ENCODE data around the gene TSPEAR. TPM values are rescaled to one million over a fixed set of nuclear protein-coding genes. Genes with fewer than 3 reads are reported as not detected.

TSPEAR gene
- polyA plus RNA-seq, 2 donors = 0.01 to 0.04 TPM

DNA sequence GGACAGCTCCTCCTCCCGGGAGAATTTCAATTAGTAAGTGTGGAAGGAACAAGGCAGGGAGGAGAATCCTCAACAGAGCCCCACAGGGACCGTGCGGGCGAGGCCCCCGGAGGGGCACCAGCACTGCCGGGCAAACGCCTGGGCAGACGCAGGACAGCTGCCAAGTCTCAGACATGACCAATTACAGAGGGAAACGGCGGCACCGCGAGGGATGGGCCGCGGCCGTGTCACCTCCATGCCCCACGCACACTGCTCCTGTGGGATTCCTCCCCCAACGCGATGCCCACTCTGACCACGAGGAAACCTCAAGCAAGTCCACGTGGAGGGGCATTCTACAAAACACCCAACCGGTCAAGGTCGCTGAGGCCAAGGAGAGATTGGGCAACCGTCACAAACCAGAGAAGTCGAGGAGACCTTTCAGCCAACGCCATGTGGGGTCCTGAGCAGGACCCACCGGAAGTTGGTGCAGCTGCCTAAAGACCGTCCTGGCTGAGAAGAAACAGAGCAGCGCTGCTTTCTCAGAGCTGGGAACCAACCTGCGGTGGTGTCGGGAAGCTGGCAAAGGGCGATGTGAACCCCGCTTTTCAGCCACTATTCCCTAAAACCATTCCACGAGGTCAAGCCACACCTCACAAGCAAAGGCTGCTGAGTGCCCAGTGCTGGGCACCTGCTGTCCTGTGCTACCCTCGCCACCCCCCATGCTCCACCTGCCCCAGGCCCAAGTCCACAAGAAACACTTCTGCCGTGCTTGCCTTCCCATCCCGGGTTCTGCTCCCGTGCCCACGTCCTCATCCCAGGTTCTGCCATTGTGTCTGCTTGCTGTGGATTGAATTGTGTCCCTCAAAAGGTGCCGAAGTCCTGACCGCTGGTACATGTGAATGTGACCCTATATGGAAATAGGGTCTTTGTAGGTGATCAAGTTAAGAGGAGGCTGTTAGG, 139.3 kb downstream of the TSPEAR start:
- 93 to 94% methylated on average over 40 of the region's 40 CpGs for WGBS, 2 donors
- Histone ChIP-seq H3K27me3 (ENCODE audit: control insufficient read depth in 1 of 2, insufficient read depth in 2 of 2, low read length in 2 of 2) (no peaks in the 10 kb centered on the region), H3K36me3 (ENCODE audit: control insufficient read depth in 2 of 2, insufficient read depth in 2 of 2, low read length in 1 of 2) (no peaks in the 10 kb centered on the region), H3K9me3 (ENCODE audit: control insufficient read depth in 2 of 2, insufficient read depth in 1 of 2, low read depth in 1 of 2, low read length in 1 of 2) (peaks cover 10 to 13% of the 10 kb centered on the region in 2 donors), H3K4me1 (ENCODE audit: control insufficient read depth in 2 of 2, insufficient read depth in 2 of 2, low read length in 1 of 2) (no peaks in the 10 kb centered on the region), H3K27ac (ENCODE audit: low read depth in 2 of 2, low read length in 1 of 2) (no peak overlapping the region), H3K4me3 (ENCODE audit: low read depth in 1 of 2, low read length in 2 of 2) (no peak overlapping the region)

DNA sequence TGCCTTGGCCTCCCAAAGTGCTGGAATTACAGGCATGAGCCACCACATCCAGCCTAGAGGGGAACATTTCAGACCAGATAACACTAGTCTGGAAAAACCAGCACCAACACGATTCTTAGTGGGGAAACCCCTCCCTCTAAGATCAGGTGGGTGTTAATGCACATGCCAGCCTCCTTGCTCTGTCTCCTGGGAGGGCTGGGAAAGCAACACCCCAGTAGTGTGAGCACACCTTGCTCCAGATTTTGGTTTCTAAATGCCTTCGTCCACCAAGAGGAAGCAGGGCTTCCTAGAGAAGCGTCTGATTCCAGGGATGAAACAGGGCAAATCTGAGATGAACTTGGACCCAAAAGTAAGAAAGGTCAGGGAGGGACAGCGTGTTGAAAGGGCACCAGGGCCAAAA, 140.1 kb downstream of the TSPEAR start:
- Histone ChIP-seq H3K9me3 (ENCODE audit: control insufficient read depth in 2 of 2, insufficient read depth in 1 of 2, low read depth in 1 of 2, low read length in 1 of 2) (peaks cover 10 to 13% of the 10 kb centered on the region in 2 donors), H3K27ac (ENCODE audit: low read depth in 2 of 2, low read length in 1 of 2) (no peak overlapping the region), H3K27me3 (ENCODE audit: control insufficient read depth in 1 of 2, insufficient read depth in 2 of 2, low read length in 2 of 2) (no peaks in the 10 kb centered on the region), H3K36me3 (ENCODE audit: control insufficient read depth in 2 of 2, insufficient read depth in 2 of 2, low read length in 1 of 2) (no peaks in the 10 kb centered on the region), H3K4me1 (ENCODE audit: control insufficient read depth in 2 of 2, insufficient read depth in 2 of 2, low read length in 1 of 2) (no peaks in the 10 kb centered on the region), H3K4me3 (ENCODE audit: low read depth in 1 of 2, low read length in 2 of 2) (no peak overlapping the region)
- WGBS, 2 donors = 70 to 82% methylated on average over 4 of the region's 4 CpGs

DNA sequence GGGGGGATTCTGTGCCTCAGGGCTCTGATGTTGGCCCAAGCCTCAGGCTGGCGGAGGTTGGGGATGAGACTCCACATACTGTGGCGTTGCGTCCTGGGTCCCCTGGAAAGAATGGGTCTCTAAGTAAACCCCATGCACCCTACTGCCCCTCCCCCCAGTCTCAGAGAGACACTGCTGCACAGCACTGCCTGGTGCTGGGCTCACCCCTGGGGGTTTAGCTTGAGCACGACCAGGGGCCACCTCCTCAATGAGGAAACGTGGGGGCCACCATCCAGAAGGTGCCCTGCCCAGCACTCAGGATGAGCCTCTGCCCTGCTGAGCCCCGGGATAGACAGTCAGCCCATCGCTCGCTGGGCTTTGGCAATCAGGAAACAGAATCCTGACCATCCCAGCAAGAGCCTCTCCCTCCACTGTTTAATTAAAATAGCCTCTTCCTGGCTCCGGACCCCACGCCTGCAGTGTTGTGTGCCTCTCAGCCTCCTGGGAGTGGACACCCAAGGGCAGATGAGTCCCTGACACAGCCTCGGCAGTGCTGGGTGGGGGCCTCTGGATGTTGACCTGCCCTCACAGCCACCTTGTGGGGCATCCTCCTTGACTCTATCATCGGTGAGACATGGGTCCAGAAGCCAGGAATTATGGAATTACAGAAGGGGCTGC, 141.4 kb downstream of the TSPEAR start:
- Histone ChIP-seq H3K27ac (ENCODE audit: low read depth in 2 of 2, low read length in 1 of 2) (no peak overlapping the region), H3K36me3 (ENCODE audit: control insufficient read depth in 2 of 2, insufficient read depth in 2 of 2, low read length in 1 of 2) (no peaks in the 10 kb centered on the region), H3K4me1 (ENCODE audit: control insufficient read depth in 2 of 2, insufficient read depth in 2 of 2, low read length in 1 of 2) (no peaks in the 10 kb centered on the region), H3K27me3 (ENCODE audit: control insufficient read depth in 1 of 2, insufficient read depth in 2 of 2, low read length in 2 of 2) (no peaks in the 10 kb centered on the region), H3K9me3 (ENCODE audit: control insufficient read depth in 2 of 2, insufficient read depth in 1 of 2, low read depth in 1 of 2, low read length in 1 of 2) (peaks cover 7 to 10% of the 10 kb centered on the region in 2 donors), H3K4me3 (ENCODE audit: low read depth in 1 of 2, low read length in 2 of 2) (no peak overlapping the region)
- WGBS, 2 donors = 75 to 83% methylated on average over 12 of the region's 12 CpGs

DNA sequence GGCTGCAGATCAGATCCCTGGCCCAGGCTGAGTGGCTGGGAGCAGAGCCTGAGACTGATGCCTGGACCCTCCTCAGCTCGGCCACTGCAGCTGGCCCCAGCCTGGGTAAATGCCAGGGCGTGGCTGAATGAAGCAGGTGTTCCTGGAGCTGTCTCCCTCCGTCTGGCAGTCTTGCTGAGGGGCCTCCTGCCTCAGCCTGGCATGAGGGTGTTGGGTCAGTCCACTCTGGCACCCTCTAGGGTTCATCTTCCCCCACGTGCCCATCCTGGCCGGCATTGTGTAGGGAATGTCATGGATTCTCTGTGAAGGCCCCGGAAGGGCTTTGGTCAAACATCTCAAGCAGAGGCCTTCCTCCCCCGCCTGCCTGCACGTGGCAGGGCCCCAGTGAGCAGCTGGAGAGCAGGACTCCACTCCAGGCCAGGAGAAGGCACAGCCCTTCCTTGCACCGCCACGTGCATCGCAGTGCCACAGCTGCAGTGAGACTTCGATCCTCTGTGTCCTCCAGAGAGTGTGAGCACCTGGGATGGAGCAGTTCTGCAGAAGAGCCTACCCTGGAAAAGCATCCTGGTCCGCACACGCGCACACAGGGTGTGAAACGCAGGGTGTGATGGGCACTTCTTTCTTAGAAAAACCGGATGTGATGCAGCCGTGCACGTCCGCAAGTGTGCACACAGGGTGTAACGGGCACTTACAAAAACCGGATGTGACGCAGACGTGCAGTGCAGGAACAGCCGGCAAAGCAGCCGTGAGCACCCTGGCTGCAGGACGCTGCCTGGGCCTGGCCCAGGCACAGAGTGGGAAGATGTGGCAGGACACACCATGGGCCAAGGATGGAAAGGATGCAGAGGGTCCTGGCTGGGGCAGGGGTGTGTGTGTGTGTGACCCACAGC, 142.5 kb downstream of the TSPEAR start:
- WGBS, 2 donors = 76 to 77% methylated on average over 27 of the region's 27 CpGs
- Histone ChIP-seq H3K27me3 (ENCODE audit: control insufficient read depth in 1 of 2, insufficient read depth in 2 of 2, low read length in 2 of 2) (no peaks in the 10 kb centered on the region), H3K27ac (ENCODE audit: low read depth in 2 of 2, low read length in 1 of 2) (no peak overlapping the region), H3K36me3 (ENCODE audit: control insufficient read depth in 2 of 2, insufficient read depth in 2 of 2, low read length in 1 of 2) (no peaks in the 10 kb centered on the region), H3K9me3 (ENCODE audit: control insufficient read depth in 2 of 2, insufficient read depth in 1 of 2, low read depth in 1 of 2, low read length in 1 of 2) (peaks cover 7 to 10% of the 10 kb centered on the region in 2 donors), H3K4me1 (ENCODE audit: control insufficient read depth in 2 of 2, insufficient read depth in 2 of 2, low read length in 1 of 2) (no peaks in the 10 kb centered on the region), H3K4me3 (ENCODE audit: low read depth in 1 of 2, low read length in 2 of 2) (no peak overlapping the region)

DNA sequence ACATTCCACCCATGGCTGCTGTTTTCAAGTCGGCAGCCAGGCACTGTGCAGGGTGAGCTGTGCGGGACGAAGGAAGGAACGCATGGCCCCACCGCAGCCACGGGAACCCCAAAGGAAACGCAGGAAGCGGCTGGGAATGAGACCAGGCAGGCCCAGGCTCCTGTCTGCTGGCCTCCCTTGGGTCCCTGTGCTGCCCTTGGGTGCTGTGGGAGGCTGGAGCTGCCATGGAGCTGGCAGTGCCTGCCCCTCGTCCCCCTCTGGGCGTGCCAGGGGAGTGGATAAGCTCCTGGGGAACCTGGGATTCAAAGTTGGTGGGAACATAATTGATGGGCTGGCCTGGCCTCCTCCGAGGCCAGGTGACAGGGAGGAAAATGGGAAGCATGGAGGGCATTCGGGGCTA, 143.1 kb downstream of the TSPEAR start:
- no peak overlapping the region for H3K4me3 ChIP-seq (ENCODE audit: low read depth in 1 of 2, low read length in 2 of 2)
- no peaks in the 10 kb centered on the region for H3K4me1 ChIP-seq (ENCODE audit: control insufficient read depth in 2 of 2, insufficient read depth in 2 of 2, low read length in 1 of 2)
- no peak overlapping the region for H3K27ac ChIP-seq (ENCODE audit: low read depth in 2 of 2, low read length in 1 of 2)
- no peaks in the 10 kb centered on the region for H3K36me3 ChIP-seq (ENCODE audit: control insufficient read depth in 2 of 2, insufficient read depth in 2 of 2, low read length in 1 of 2)
- H3K27me3 ChIP-seq (ENCODE audit: control insufficient read depth in 1 of 2, insufficient read depth in 2 of 2, low read length in 2 of 2) = no peaks in the 10 kb centered on the region
- WGBS, 2 donors = 68 to 69% methylated on average over 12 of the region's 12 CpGs
- peaks cover 7 to 10% of the 10 kb centered on the region in 2 donors for H3K9me3 ChIP-seq (ENCODE audit: control insufficient read depth in 2 of 2, insufficient read depth in 1 of 2, low read depth in 1 of 2, low read length in 1 of 2)

DNA sequence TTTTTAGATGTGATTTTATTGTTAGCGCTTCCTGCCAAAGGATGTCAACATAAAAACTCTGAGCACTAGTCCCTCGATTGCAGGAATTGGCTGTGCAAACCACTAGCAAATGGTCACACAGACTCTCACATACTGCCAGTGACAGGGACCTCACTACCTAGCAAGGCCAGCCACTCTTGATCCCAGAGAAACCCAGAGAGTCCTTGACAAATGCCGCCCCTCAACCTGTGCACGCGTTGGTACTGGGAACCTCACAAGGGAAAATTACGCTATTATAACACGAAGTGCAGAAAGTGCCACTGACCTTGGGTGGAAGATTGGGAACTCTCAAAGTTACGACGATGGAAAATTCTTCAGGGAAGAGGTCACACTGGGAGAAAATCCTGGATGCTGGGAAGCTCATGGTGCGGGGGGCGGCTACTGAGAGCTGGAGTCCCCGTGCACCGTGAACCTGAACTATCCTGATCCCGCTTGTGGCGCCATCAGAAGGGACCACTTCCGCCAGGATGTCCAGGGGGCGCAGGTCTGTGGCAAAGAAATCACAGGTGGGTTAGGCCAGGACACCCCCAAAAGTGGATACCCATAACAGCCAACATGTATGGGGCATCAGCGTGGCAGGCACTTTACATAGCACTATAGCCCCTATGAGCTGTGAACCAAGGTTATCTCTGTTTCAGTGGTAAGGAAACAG, 143.7 kb downstream of the TSPEAR start:
- H3K36me3 ChIP-seq (ENCODE audit: control insufficient read depth in 2 of 2, insufficient read depth in 2 of 2, low read length in 1 of 2) = no peaks in the 10 kb centered on the region
- H3K27ac ChIP-seq (ENCODE audit: low read depth in 2 of 2, low read length in 1 of 2) = no peak overlapping the region
- 92% methylated on average over 18 of the region's 18 CpGs for WGBS, 2 donors
- no peaks in the 10 kb centered on the region for H3K4me1 ChIP-seq (ENCODE audit: control insufficient read depth in 2 of 2, insufficient read depth in 2 of 2, low read length in 1 of 2)
- H3K9me3 ChIP-seq (ENCODE audit: control insufficient read depth in 2 of 2, insufficient read depth in 1 of 2, low read depth in 1 of 2, low read length in 1 of 2) = peaks cover 7 to 10% of the 10 kb centered on the region in 2 donors
- no peak overlapping the region for H3K4me3 ChIP-seq (ENCODE audit: low read depth in 1 of 2, low read length in 2 of 2)
- H3K27me3 ChIP-seq (ENCODE audit: control insufficient read depth in 1 of 2, insufficient read depth in 2 of 2, low read length in 2 of 2) = no peaks in the 10 kb centered on the region

DNA sequence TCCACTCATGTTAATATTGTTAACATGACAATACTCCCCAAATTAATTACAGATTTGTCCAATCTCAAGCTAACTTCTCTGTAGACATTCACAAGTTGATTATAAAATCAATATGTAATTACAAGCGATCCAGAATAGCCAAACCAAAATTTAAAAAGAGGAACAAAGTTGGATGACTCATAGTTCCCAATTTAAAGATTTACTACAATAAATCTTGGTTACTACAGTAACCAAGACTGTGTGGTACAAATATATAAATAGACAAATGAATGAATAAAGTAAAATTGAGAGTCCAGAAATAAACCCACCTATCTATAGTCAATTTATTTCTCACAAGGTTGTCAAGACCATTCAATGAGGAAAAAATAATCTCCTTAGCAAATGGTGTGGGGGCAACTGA, 145.0 kb downstream of the TSPEAR start:
- Histone ChIP-seq H3K27ac (ENCODE audit: low read depth in 2 of 2, low read length in 1 of 2) (no peak overlapping the region), H3K36me3 (ENCODE audit: control insufficient read depth in 2 of 2, insufficient read depth in 2 of 2, low read length in 1 of 2) (no peaks in the 10 kb centered on the region), H3K4me1 (ENCODE audit: control insufficient read depth in 2 of 2, insufficient read depth in 2 of 2, low read length in 1 of 2) (no peaks in the 10 kb centered on the region), H3K27me3 (ENCODE audit: control insufficient read depth in 1 of 2, insufficient read depth in 2 of 2, low read length in 2 of 2) (no peaks in the 10 kb centered on the region), H3K9me3 (ENCODE audit: control insufficient read depth in 2 of 2, insufficient read depth in 1 of 2, low read depth in 1 of 2, low read length in 1 of 2) (peaks cover 1 to 7% of the 10 kb centered on the region in 2 donors), H3K4me3 (ENCODE audit: low read depth in 1 of 2, low read length in 2 of 2) (no peak overlapping the region)
- 40 to 46% methylated on average over 1 of the region's 1 CpG for WGBS, 2 donors

DNA sequence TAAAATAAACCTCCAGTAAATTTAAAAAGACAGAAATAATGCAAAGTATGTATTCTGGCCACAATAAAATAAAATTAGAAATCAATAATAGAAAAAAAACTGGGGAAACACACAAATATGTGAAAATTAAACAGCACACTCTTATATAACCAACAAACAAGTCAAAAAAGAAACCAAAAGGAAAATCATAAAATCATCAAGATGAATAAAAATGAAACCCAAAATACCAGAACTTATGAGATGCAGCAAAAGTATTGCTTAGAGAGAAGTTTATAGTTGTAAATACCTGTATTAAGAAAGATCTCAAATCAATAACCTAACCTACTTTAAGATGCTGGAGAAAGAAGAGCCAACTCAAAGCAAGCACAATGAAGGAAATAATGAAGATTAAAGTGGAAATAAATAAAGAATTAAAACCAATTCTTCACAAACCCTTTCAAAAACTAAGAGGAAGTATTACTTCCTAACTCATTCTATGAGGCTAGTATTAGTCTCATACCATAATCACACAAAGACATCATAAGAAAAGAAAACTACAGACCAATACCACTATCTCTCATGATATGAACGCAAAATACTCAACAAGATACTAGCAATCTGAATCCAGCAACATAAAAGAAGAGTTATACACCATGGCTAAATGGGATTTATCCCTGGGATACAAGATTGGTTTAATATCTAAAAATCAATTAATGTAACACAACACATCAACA, 146.3 kb downstream of the TSPEAR start:
- H3K4me1 ChIP-seq (ENCODE audit: control insufficient read depth in 2 of 2, insufficient read depth in 2 of 2, low read length in 1 of 2) = no peaks in the 10 kb centered on the region

More for the DNA sequence above, 146.3 kb downstream of the TSPEAR start:
- no peaks in the 10 kb centered on the region for H3K27me3 ChIP-seq (ENCODE audit: control insufficient read depth in 1 of 2, insufficient read depth in 2 of 2, low read length in 2 of 2)
- H3K36me3 ChIP-seq (ENCODE audit: control insufficient read depth in 2 of 2, insufficient read depth in 2 of 2, low read length in 1 of 2) = no peaks in the 10 kb centered on the region
- no peak overlapping the region for H3K27ac ChIP-seq (ENCODE audit: low read depth in 2 of 2, low read length in 1 of 2)
- WGBS, 2 donors = 0 to 21% methylated on average over 1 of the region's 1 CpG
- peaks cover 0 to 4% of the 10 kb centered on the region in 2 donors for H3K9me3 ChIP-seq (ENCODE audit: control insufficient read depth in 2 of 2, insufficient read depth in 1 of 2, low read depth in 1 of 2, low read length in 1 of 2)
- no peak overlapping the region for H3K4me3 ChIP-seq (ENCODE audit: low read depth in 1 of 2, low read length in 2 of 2)
